GM21390 (cell line): ENCODE results near the gene SHCBP1L.
A peak's percentile ranks its signal among the peaks of the same experiment; 100 is the strongest.
"Not testable (repeated sequence)": the region's sequence is repeated elsewhere in the genome, so short reads cannot be mapped to it uniquely, and the experiment has no call there.

Source experiments
- ATAC-seq: cut with Tn5 transposase; IDR thresholded peaks from one replicate; pipeline ENCODE4 v1.9.1; 2021; ENCODE audit not compliant: unreplicated experiment

SHCBP1L gene

GRCh38 chr1:182965861-182966260 lies 12.9 kb upstream of the SHCBP1L start:
- ATAC-seq = no peak

GRCh38 chr1:182965096-182965495 lies 12.1 kb upstream of the SHCBP1L start:
- no peak for ATAC-seq

GRCh38 chr1:182962554-182963115 lies 9.7 kb upstream of the SHCBP1L start:
- ATAC-seq = peak; percentile 99

- ATAC-seq = no peak
Observed at GRCh38 chr1:182960046-182960445, 7.1 kb upstream of the SHCBP1L start.

- no peak for ATAC-seq
Observed at GRCh38 chr1:182957902-182958395, 5.0 kb upstream of the SHCBP1L start.

- no peak for ATAC-seq
Observed at GRCh38 chr1:182956708-182957365, 3.9 kb upstream of the SHCBP1L start.

- no peak for ATAC-seq
Observed at GRCh38 chr1:182955596-182956588, 2.9 kb upstream of the SHCBP1L start.

- no peak for ATAC-seq
Observed at GRCh38 chr1:182953826-182954225, 860 bp upstream of the SHCBP1L start.

GRCh38 chr1:182943336-182943735 lies 9.6 kb downstream of the SHCBP1L start:
- not testable (repeated sequence) for ATAC-seq

GRCh38 chr1:182942145-182942544 lies 10.8 kb downstream of the SHCBP1L start:
- not testable (repeated sequence) for ATAC-seq

- ATAC-seq = no peak
Observed at GRCh38 chr1:182939413-182939812, 13.6 kb downstream of the SHCBP1L start.

GRCh38 chr1:182935716-182936115 lies 17.2 kb downstream of the SHCBP1L start:
- no peak for ATAC-seq

- no peak for ATAC-seq
Observed at GRCh38 chr1:182930985-182931384, 22.0 kb downstream of the SHCBP1L start.

GRCh38 chr1:182927693-182928433 lies 25.1 kb downstream of the SHCBP1L start:
- no peak for ATAC-seq

GRCh38 chr1:182925661-182926060 lies 27.3 kb downstream of the SHCBP1L start:
- no peak for ATAC-seq

GRCh38 chr1:182917378-182917777 lies 35.6 kb downstream of the SHCBP1L start:
- no peak for ATAC-seq

- ATAC-seq = no peak
Observed at GRCh38 chr1:182913401-182913800, 39.6 kb downstream of the SHCBP1L start.

GRCh38 chr1:182910143-182910542 lies 42.8 kb downstream of the SHCBP1L start:
- ATAC-seq = no peak

- ATAC-seq = no peak
Observed at GRCh38 chr1:182909578-182909977, 43.4 kb downstream of the SHCBP1L start.

- no peak for ATAC-seq
Observed at GRCh38 chr1:182905321-182905720, 47.6 kb downstream of the SHCBP1L start.

GRCh38 chr1:182901946-182902345 lies 51.0 kb downstream of the SHCBP1L start:
- not testable (repeated sequence) for ATAC-seq
